Right ventricle myocardium superior (tissue), 1 donor: ENCODE data around the gene CABLES2. TPM values are rescaled to one million over a fixed set of nuclear protein-coding genes. Genes with fewer than 3 reads are reported as not detected.
"Not testable (repeated sequence)": the region's sequence is repeated elsewhere in the genome, so short reads cannot be mapped to it uniquely, and the experiment has no call there.

Experiments
- ATAC-seq: fragments of 200-7000 bp; cut with Tn5 transposase; one replicate; pipeline ENCODE4 v1.9.1; 2020; ENCODE audit warnings: mild to moderate bottlenecking; ENCODE audit not compliant: poor library complexity
- DNase-seq: peaks from one replicate; pipeline ENCODE4 v3.0.0-alpha.2; 2020
- intact Hi-C: fragments of 100-400 bp; cut with DNase I; formaldehyde crosslinking; loops from one replicate; pipeline ENCODE4 v1.11.2; 2022
- total RNA-seq: library from RNA; stranded (reverse); fragmentation: NEBNext Ultra II Directional; extraction: Animal tissue kit (Norgen Biotek cat#: 25700); gene quantifications from one replicate; pipeline ENCODE4 v1.2.1, GENCODE V29; 2021
- donor health status: DM: no; HTN: yes; CAD: no; lungs with severe emphysema.

Gene CABLES2
- total RNA-seq, 1 donor from 2014 or later = 15.0 TPM

- intact Hi-C loops = no loop called here
- DNase-seq (no peak), ATAC-seq (peak; percentile 36)
These were observed 30.8 kb upstream of the CABLES2 start for GRCh38 chr20:62437927-62438326.

- ATAC-seq = no peak
- intact Hi-C loops = no loop called here
These were observed 30.4 kb upstream of the CABLES2 start for GRCh38 chr20:62437496-62437895.

GRCh38 chr20:62436692-62437091 lies 29.6 kb upstream of the CABLES2 start:
- intact Hi-C loops = no loop called here
- DNase-seq (no peak), ATAC-seq (no peak)

More at GRCh38 chr20:62437496-62437895, 30.4 kb upstream of the CABLES2 start:
- DNase-seq = no peak

GRCh38 chr20:62433658-62434497 lies 26.8 kb upstream of the CABLES2 start:
- intact Hi-C loops = no loop called here
- DNase-seq (peak; percentile 70), ATAC-seq (peak; percentile 70)

GRCh38 chr20:62430866-62431447 lies 23.9 kb upstream of the CABLES2 start:
- ATAC-seq (no peak), DNase-seq (no peak)
- intact Hi-C loops = no loop called here

- intact Hi-C loops = no loop called here
- ATAC-seq (no peak), DNase-seq (no peak)
These were observed 23.3 kb upstream of the CABLES2 start for GRCh38 chr20:62430311-62430853.

GRCh38 chr20:62429455-62430310 lies 22.6 kb upstream of the CABLES2 start:
- DNase-seq (no peak), ATAC-seq (no peak)
- intact Hi-C loops = no loop called here

- no peak for ATAC-seq
- DNase-seq = no peak
- intact Hi-C loops = no loop called here
These were observed 21.6 kb upstream of the CABLES2 start for GRCh38 chr20:62428396-62429295.

- intact Hi-C loops = no loop called here
- ATAC-seq (no peak), DNase-seq (no peak)
These were observed 20.9 kb upstream of the CABLES2 start for GRCh38 chr20:62428002-62428372.

GRCh38 chr20:62427172-62428001 lies 20.3 kb upstream of the CABLES2 start, which contains the start of gene RBBP8NL:
RBBP8NL (minus strand) TSS chr20:62427539; CDS start chr20:62419647, 7,892 bp downstream.
- intact Hi-C loops = no loop called here
- no peak for DNase-seq
- ATAC-seq = no peak

- intact Hi-C loops = no loop called here
- ATAC-seq = no peak
- no peak for DNase-seq
These were observed 19.6 kb upstream of the CABLES2 start for GRCh38 chr20:62426699-62427131.

- DNase-seq, ATAC-seq, intact Hi-C loops: not testable (repeated sequence)
These were observed 18.9 kb upstream of the CABLES2 start for GRCh38 chr20:62426059-62426348.

GRCh38 chr20:62425281-62426058 lies 18.4 kb upstream of the CABLES2 start:
- intact Hi-C loops = no loop called here
- DNase-seq (no peak), ATAC-seq (no peak)

- ATAC-seq = peak; percentile 14
- intact Hi-C loops = no loop called here
- no peak for DNase-seq
These were observed 17.4 kb upstream of the CABLES2 start for GRCh38 chr20:62424249-62425107.

GRCh38 chr20:62423326-62423706 lies 16.2 kb upstream of the CABLES2 start:
- ATAC-seq (no peak), DNase-seq (no peak)
- intact Hi-C loops = no loop called here
